GM18858 (cell line): ENCODE results near the gene DNM2.
"Not testable (repeated sequence)": the region's sequence is repeated elsewhere in the genome, so short reads cannot be mapped to it uniquely, and the experiment has no call there.

Experiments used
- ATAC-seq: cut with Tn5 transposase; IDR thresholded peaks from one replicate; pipeline ENCODE4 v1.9.1; 2021; ENCODE audit not compliant: unreplicated experiment

The DNM2 gene

GRCh38 chr19:10724573-10725071 lies 6.7 kb downstream of the DNM2 start:
- ATAC-seq: no peak

GRCh38 chr19:10725415-10725814 lies 7.5 kb downstream of the DNM2 start:
- no peak for ATAC-seq

- ATAC-seq: no peak
These were observed 8.4 kb downstream of the DNM2 start for GRCh38 chr19:10726268-10726667.

- ATAC-seq: no peak
These were observed 9.9 kb downstream of the DNM2 start for GRCh38 chr19:10727685-10728201.

GRCh38 chr19:10729411-10729810 lies 11.5 kb downstream of the DNM2 start:
- no peak for ATAC-seq

GRCh38 chr19:10730932-10731331 lies 13.1 kb downstream of the DNM2 start:
- ATAC-seq: no peak

- ATAC-seq: no peak
These were observed 17.9 kb downstream of the DNM2 start for GRCh38 chr19:10735741-10736140.

- ATAC-seq: no peak
These were observed 18.3 kb downstream of the DNM2 start for GRCh38 chr19:10736189-10736588.

- no peak for ATAC-seq
These were observed 19.2 kb downstream of the DNM2 start for GRCh38 chr19:10736916-10737551.

- ATAC-seq: no peak
These were observed 19.8 kb downstream of the DNM2 start for GRCh38 chr19:10737722-10738121.

- no peak for ATAC-seq
These were observed 22.9 kb downstream of the DNM2 start for GRCh38 chr19:10740798-10741197.

- ATAC-seq: no peak
These were observed 24.6 kb downstream of the DNM2 start for GRCh38 chr19:10742476-10742875.

GRCh38 chr19:10744253-10744798 lies 26.4 kb downstream of the DNM2 start:
- no peak for ATAC-seq

- no peak for ATAC-seq
These were observed 27.0 kb downstream of the DNM2 start for GRCh38 chr19:10744801-10745293.

GRCh38 chr19:10746437-10746836 lies 28.6 kb downstream of the DNM2 start:
- not testable (repeated sequence) for ATAC-seq

- no peak for ATAC-seq
These were observed 29.4 kb downstream of the DNM2 start for GRCh38 chr19:10747271-10747670.

- no peak for ATAC-seq
These were observed 29.8 kb downstream of the DNM2 start for GRCh38 chr19:10747674-10748073.

- ATAC-seq: no peak
These were observed 30.5 kb downstream of the DNM2 start for GRCh38 chr19:10748195-10748926.

- no peak for ATAC-seq
These were observed 31.1 kb downstream of the DNM2 start for GRCh38 chr19:10748927-10749434.

GRCh38 chr19:10749435-10750384 lies 31.8 kb downstream of the DNM2 start:
- no peak for ATAC-seq
